ENCODE measurements around the gene CCDC28B. TPM values are rescaled to one million over a fixed set of nuclear protein-coding genes. Genes with fewer than 3 reads are reported as not detected.

Gene CCDC28B
- total and polyA plus RNA-seq, 2 donors (not counting 3 experiments of a cell fraction or from before 2014, with no cell fraction given) = 12.0 to 19.1 TPM

GRCh38 chr1:32228771-32229170, 28.4 kb downstream of the CCDC28B start:
- POLR2A ChIA-PET = no interaction called here
- H3K36me3 ChIP-seq (ENCODE audit: control insufficient read depth in 2 of 2, extremely low read depth in 1 of 2, insufficient read depth in 2 of 2, low read length in 2 of 2) = peaks cover 13 to 30% of the 10 kb centered on the region in 2 experiments

More at GRCh38 chr1:32228771-32229170, 28.4 kb downstream of the CCDC28B start:
- Histone ChIP-seq H4K20me1 (replicated peaks; ENCODE audit: control insufficient read depth, extremely low read depth, insufficient read depth, low read length) (no peaks in the 10 kb centered on the region), H3K27me3 (ENCODE audit: control insufficient read depth in 2 of 2, insufficient read depth in 2 of 2, low read length in 2 of 2) (no peaks in the 10 kb centered on the region), H3K9me1 (replicated peaks; ENCODE audit: control insufficient read depth, extremely low read depth, insufficient read depth, low read length) (no peaks in the 10 kb centered on the region), H3K9ac (replicated peaks; ENCODE audit: extremely low read depth, insufficient read depth, low read length) (no peak overlapping the region), H2AFZ (ENCODE audit: low read depth, low read length) (no peak overlapping the region), H3K27ac (ENCODE audit: insufficient read depth, low read depth, low read length) (no peak overlapping the region), H3K4me1 (ENCODE audit: control insufficient read depth, extremely low read depth, insufficient read depth, low read length) (peaks cover 4% of the 10 kb centered on the region), H3K9me3 (replicated peaks; ENCODE audit: control insufficient read depth, insufficient read depth, low read length) (no peaks in the 10 kb centered on the region), H3K79me2 (ENCODE audit: control insufficient read depth, insufficient read depth, low read length) (peaks cover 8% of the 10 kb centered on the region), H3K4me2 (ENCODE audit: insufficient read depth, low read length) (no peak overlapping the region), H3K4me3 (replicated peaks in 1 of 3; ENCODE audit: insufficient read depth in 1 of 3, low read depth in 1 of 3, low read length in 3 of 3) (no peak overlapping the region)
- dilution Hi-C loops (cut with MboI; ENCODE audit: extremely low pct_ligation_motif_present, low sequenced_read_pairs) = no loop called here
- intact Hi-C loops (cut with micrococcal nuclease) = no loop called here
- no peak for FAIRE-seq
- BruUV-seq (replicated peaks) = no TSS peak
- DNase-seq (ENCODE audit: low read depth, low spot score) = no peak
- no peak for TF ChIP-seq GATA2 (IDR thresholded peaks at IDR 0.05; ENCODE audit: insufficient read depth, insufficient read length, low read depth, low read length)
- no peak for TF ChIP-seq MYC (IDR thresholded peaks at IDR 0.05; ENCODE audit: low read depth, low read length)
- no peak for TF ChIP-seq CTCF (IDR thresholded peaks at IDR 0.05; ENCODE audit: extremely low read depth in 1 of 2, insufficient read depth in 1 of 2, low read depth in 1 of 2, low read length in 2 of 2)
- TF ChIP-seq MAX (IDR thresholded peaks at IDR 0.05; ENCODE audit: insufficient read depth, insufficient read length) = no peak
- TF ChIP-seq JUN (IDR thresholded peaks at IDR 0.05; ENCODE audit: borderline replicate concordance, insufficient read depth, insufficient read length, low read depth) = no peak
- no peak for TF ChIP-seq POLR2AphosphoS5 (IDR thresholded peaks at IDR 0.05; ENCODE audit: insufficient read depth, low read depth, low read length)
- no peak for TF ChIP-seq POLR2A (IDR thresholded peaks at IDR 0.05; ENCODE audit: low read depth, low read length)
- no peak for TF ChIP-seq EZH2 (IDR thresholded peaks at IDR 0.05; ENCODE audit: borderline replicate concordance, low read depth, low read length, severe bottlenecking)
- TF ChIP-seq FOS (IDR thresholded peaks at IDR 0.05; ENCODE audit: borderline replicate concordance, insufficient read depth, low read length) = no peak
- CTCF ChIA-PET = interaction anchor here (1.5 to 3.2 kb wide), 3 partner anchors 13 to 88 kb away, joined by 7 to 13 read pairs (median 7); no protein-coding TSS in a partner anchor
